T-helper 1 cell treated with Interleukin-12 subunit alpha and Interleukin-12 subunit beta and Interleukin-4 antibody, amounts not matched to agents 30 μg/mL and 1 μg/mL, for 36 hours (primary cell): Measurements from ENCODE around the gene TMCC2.

ENCODE experiments used
- H3K27ac Mint-ChIP-seq: one replicate; pipeline ENCODE4 v1.8.0; 2021; ENCODE audit warnings: mild to moderate bottlenecking, mixed read lengths
- H3K27me3 Mint-ChIP-seq: one replicate; pipeline ENCODE4 v1.8.0; 2021; ENCODE audit warnings: low read depth, mixed read lengths
- H3K36me3 Mint-ChIP-seq: one replicate; pipeline ENCODE4 v1.8.0; 2021; ENCODE audit warnings: low read depth, mixed read lengths
- H3K4me1 Mint-ChIP-seq: one replicate; pipeline ENCODE4 v1.8.0; 2021; ENCODE audit warnings: low read depth, mixed read lengths
- H3K4me3 Mint-ChIP-seq: one replicate; pipeline ENCODE4 v1.8.0; 2021; ENCODE audit warnings: mild to moderate bottlenecking, moderate library complexity, mixed read lengths
- H3K9me3 Mint-ChIP-seq: one replicate; pipeline ENCODE4 v1.8.0; 2021; ENCODE audit warnings: mixed read lengths

TMCC2 gene

DNA sequence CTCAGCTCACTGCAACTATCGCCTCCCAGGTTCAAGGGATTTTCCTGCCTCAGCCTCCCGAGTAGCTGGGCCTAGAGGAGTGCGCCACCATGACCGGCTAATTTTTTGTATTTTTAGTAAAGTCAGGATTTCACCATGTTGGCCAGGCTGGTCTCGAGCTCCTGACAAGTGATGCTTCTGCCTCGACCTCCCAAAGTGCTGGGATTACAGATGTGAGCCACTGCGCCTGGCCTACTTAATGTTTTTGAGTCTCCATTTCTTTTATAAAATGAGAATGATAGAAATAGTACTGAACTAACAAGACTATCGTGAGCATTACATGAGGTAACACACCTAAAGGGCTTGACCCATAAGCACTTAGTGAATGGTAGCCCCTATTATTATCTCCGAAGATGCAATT lies 72.4 kb downstream of the TMCC2 start:
- Mint-ChIP-seq H3K27me3 (no peaks in the 10 kb centered on the region), H3K4me1 (peaks cover 27% of the 10 kb centered on the region), H3K36me3 (peaks cover 20% of the 10 kb centered on the region), H3K4me3 (no peak overlapping the region), H3K9me3 (no peaks in the 10 kb centered on the region), H3K27ac (no peak overlapping the region)

DNA sequence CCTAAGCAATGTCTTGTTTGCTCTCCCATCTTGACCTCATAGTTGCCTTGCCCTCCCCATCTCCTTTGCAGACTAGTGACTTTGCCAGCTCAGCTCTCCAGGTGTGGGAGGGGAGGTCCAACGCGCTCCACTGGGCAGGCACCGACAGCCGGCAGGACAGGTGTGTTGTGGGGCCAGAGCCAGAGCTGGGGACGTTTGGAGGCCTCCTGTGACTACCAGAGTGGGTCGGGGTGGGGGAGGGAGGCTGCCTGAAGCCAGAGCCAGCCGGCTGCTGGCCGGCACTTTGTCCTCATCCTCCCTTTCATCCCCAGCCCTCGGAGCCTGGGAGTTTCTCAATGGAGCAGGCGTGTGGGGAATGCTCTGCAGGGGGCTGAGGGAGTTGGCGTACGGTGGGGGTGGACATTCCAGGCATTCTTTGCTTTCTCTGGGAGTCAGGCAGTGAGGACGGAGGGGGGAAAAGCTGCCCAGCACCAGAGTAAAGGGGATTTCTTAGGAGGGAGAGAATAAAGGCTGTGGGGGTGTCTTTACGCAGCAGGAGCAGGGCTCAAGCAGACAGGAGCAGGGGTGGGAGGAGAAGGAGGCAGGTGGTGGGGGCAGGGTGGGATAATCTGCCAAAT lies 73.6 kb downstream of the TMCC2 start:
- Mint-ChIP-seq H3K9me3 (no peaks in the 10 kb centered on the region), H3K4me1 (peaks cover 28% of the 10 kb centered on the region), H3K4me3 (no peak overlapping the region), H3K36me3 (peaks cover 30% of the 10 kb centered on the region), H3K27me3 (no peaks in the 10 kb centered on the region), H3K27ac (no peak overlapping the region)

DNA sequence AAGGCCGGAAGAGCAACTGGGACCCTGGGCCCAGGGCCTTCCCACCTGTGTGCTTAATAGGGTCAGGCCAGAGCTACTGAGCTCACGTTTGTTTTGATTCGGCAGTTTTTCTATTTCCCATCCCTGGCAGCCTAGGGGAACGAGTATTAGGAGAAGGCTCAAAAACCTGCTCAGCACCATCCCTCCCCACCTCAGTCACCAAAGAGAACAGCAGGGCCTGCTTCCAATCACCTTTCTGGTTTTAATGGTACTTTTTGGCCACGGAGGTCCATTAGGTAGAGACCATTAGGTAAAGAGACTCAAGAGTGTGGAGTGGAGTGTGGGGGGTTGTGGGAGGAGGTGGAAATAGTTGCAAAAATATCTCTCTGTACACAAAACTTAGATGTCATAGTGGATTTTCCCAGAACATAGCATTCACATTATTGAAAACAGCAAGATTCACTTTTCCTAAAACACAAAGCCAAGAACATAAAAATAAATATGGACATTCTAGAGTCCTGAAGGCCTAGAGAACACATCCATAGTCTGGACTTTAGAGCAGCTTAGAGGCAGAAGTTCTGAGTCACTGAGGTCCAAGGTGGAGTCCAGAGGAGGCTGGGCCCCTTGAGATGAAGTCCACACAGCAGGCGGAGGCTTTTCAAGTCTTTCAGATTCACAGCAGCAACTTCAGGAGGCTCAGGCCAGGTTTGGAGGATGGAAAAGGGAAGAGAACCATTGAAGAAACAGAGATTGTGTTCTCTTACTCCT lies 74.3 kb downstream of the TMCC2 start:
- H3K27me3 Mint-ChIP-seq, result no peaks in the 10 kb centered on the region
- H3K9me3 Mint-ChIP-seq, result no peaks in the 10 kb centered on the region
- peaks cover 36% of the 10 kb centered on the region for H3K36me3 Mint-ChIP-seq
- no peak overlapping the region for H3K4me3 Mint-ChIP-seq
- peaks cover 27% of the 10 kb centered on the region for H3K4me1 Mint-ChIP-seq
- H3K27ac Mint-ChIP-seq, result no peak overlapping the region

DNA sequence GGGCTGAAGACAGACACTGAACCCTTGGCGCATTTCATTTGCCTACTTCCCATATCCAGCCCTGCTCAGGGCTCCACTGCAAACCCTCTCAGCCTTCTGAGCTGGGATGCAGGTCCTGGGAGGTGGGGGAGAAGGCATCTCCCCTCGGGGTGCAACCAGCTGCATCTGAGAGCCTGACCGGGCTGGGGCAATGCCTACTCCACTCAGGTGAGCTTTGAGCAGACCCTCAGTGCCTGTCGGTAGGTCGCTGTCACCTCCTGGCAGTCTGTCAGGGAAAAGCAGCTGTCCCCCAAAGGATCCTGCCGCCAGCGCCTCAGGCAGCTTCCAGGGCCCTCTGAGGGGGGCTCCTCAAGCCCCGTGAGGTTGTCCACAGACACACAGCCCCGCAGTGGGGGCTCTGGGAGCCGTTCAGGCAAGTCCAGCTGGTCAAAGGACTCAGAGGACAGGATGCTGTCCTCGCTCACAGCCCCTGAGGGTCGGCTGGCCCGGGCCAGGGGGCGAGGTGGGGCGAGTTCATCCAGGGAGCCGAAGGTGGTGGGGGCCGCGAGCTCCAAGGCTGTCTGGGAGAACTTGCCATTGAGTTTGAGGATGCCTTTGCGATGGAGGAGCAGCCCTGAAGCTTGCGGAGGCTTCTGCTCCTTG lies 75.6 kb downstream of the TMCC2 start:
- Mint-ChIP-seq H3K36me3 (peaks cover 50% of the 10 kb centered on the region), H3K27ac (no peak overlapping the region), H3K4me3 (no peak overlapping the region), H3K4me1 (peaks cover 22% of the 10 kb centered on the region), H3K27me3 (no peaks in the 10 kb centered on the region), H3K9me3 (no peaks in the 10 kb centered on the region)

DNA sequence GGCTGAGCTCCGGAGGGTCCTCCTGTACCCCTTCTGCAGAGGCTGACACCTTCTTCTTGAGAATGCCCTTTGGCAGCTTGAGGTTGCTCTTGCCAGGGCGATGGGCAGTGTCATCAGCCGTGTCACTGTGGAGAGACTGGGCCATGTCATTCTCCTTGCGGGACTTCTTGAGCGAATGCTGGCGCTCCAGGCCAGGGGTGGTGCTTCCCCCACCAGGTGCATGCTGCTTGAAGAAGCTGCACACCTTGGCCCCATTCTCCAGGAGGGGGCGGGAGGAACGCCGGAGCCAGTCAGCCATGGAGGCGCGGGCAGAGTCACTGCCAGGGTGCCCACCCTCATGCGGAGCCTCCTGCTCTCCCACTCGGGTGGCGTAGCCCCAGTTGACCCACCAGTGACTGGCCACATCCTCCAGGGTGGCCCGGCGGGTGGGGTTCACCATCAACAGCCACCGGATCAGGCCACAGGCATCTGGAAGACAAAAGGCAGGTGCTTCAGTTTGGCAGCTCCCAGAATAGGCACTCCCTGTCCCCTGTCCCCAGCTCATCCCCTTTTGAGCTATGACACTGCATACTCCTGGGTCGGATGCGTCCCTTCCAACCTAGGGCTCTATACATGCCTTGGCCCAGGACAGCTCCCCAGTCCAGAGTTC lies 76.4 kb downstream of the TMCC2 start:
- H3K4me1 Mint-ChIP-seq, result peaks cover 24% of the 10 kb centered on the region

DNA sequence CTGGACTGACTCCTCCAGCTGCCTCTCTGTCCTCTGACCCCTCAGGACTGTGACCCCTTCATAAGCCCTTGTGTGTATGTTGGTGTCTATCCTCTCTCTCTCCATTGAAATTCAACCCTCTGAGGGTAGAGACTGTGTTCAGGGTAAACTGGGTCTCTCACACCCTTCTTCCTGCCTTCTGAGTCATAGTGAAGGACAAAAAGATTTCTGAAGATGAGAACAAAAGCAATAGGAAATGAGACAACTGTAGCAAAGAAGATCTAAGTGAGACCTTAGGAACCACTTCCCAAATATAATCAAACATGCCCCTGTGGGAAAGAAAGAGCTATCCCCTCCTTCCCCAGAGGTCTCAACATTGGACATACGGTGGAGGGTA lies 76.9 kb downstream of the TMCC2 start:
- peaks cover 56% of the 10 kb centered on the region for H3K36me3 Mint-ChIP-seq
- no peaks in the 10 kb centered on the region for H3K9me3 Mint-ChIP-seq
- H3K27me3 Mint-ChIP-seq, result no peaks in the 10 kb centered on the region
- H3K4me1 Mint-ChIP-seq, result peaks cover 24% of the 10 kb centered on the region
- peak overlapping the region; percentile 41 for H3K27ac Mint-ChIP-seq
- peak overlapping the region; percentile 14 for H3K4me3 Mint-ChIP-seq

More for the DNA sequence above, 76.4 kb downstream of the TMCC2 start:
- Mint-ChIP-seq H3K27ac (peak overlapping the region; percentile 41), H3K27me3 (no peaks in the 10 kb centered on the region), H3K4me3 (no peak overlapping the region), H3K36me3 (peaks cover 54% of the 10 kb centered on the region), H3K9me3 (no peaks in the 10 kb centered on the region)

DNA sequence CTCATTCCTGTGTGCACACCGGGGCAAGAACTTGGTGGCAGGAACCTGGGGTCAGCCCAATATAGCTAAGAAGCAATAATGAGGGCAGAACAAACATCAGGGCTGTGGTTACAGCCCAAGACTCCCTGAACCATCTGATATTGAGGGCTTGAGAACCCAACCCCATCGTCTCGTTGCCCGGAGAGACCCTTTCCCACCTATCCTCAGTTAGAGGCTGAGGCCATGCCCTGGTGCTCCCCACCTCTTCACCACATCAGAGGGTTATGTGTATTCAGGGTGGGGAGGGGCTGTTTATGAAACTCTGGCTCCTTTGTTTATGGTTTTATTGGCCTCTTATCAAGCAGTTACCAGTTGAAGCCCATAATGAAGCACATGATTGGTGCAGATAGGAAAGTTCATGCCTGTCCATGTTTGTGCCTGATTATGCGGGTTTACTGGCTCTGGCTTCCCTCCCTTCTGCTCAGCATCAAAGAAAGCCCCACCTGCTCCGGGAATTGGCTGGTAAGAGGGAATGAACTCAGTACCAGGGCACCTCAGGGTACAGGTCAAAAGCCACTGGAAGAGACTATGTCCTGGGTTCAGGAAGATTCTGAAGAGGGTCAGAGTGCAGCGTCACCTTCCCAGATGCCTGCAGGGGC lies 79.3 kb downstream of the TMCC2 start:
- Mint-ChIP-seq H3K4me1 (peaks cover 44% of the 10 kb centered on the region), H3K9me3 (no peaks in the 10 kb centered on the region), H3K4me3 (no peak overlapping the region), H3K36me3 (peaks cover 69% of the 10 kb centered on the region), H3K27ac (no peak overlapping the region), H3K27me3 (no peaks in the 10 kb centered on the region)

DNA sequence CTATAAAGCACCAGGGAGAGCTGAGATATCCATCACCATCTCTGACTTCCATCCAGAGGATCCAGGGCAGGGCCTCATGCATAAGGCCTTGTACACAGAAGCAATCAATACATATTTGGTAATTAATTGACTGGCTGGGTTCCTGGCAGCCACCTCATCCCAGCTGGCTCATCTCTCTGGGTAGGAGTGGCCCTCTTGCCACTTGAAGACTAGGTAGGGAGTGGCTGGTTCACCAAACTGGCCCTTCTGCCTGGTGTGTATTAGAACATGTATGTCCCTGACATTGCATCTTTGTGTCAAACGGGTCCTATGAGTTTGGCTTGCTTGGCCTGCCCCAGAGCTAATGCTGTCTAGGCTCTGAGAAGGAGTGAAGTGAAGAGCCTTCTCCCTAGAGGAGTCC lies 82.0 kb downstream of the TMCC2 start:
- Mint-ChIP-seq H3K4me1 (peaks cover 60% of the 10 kb centered on the region), H3K4me3 (no peak overlapping the region), H3K27me3 (no peaks in the 10 kb centered on the region), H3K36me3 (peaks cover 69% of the 10 kb centered on the region), H3K27ac (no peak overlapping the region), H3K9me3 (no peaks in the 10 kb centered on the region)

DNA sequence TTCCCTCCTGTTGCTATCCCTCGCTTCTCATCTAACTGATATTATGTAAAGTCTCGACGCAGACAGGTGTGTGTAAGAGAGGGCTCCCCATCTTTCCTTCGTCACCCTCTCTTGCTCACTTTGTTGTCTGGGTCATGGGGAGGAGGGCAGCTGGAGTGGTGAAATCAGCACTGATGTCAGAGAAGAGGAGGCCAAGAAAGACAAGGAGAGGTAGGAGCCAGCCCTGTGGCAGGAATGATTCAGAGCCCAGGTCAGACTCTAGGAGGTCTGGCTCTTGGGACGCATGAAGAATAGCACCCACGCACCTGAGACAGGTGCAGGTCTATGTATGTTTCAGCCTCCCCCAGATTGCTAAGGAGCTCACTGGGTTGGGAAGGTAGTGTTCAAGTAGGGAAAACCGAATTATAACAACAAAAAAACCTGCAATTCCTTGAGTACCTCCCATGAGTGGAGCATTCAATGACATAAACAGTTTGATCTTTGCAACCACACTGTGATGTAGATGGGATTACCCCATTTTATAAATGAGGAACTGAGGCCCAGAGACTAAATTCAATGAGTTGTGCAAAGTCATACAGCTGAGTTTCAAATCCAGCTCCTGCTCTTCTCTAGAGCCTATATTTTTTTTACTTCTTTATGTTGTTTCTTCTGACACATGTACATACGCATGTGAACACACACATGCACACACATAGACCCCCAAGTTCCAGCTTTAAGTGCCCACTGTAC lies 83.4 kb downstream of the TMCC2 start:
- peaks cover 60% of the 10 kb centered on the region for H3K4me1 Mint-ChIP-seq
- peaks cover 56% of the 10 kb centered on the region for H3K36me3 Mint-ChIP-seq
- no peaks in the 10 kb centered on the region for H3K27me3 Mint-ChIP-seq
- H3K27ac Mint-ChIP-seq, result peak overlapping the region; percentile 55
- H3K9me3 Mint-ChIP-seq, result no peaks in the 10 kb centered on the region
- H3K4me3 Mint-ChIP-seq, result no peak overlapping the region

DNA sequence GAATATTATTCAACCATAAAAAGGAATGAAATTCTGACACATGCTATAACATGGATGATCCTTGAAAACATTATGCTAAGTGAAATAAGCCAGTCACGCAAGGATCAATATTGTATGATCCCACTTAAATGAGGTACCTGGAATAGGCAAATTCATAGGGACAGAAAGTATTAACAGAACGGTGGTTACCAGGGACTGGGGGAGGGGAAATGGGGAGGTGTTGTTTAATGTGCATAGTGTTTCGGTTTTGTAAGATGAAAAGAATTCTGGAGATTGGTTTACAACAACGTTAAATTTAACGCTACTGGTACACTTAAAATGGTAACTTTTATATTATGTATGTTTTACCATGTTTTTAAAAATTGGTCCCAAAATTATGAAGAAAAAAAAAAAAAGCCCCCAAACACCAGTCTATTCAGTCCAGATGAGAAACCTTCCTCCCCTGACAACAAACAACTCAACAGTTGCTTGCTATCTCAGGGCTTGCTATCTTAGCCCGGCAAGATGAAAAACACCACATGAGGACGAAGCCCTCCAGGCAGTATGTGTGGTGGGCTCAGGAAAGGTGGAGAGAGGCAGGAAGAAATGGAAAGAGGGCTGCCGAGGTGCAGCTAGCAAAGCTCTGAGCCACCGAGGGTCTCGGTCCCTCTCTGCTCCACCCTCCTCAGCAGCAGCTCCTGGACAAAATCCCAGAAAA lies 85.3 kb downstream of the TMCC2 start:
- peaks cover 76% of the 10 kb centered on the region for H3K4me1 Mint-ChIP-seq

DNA sequence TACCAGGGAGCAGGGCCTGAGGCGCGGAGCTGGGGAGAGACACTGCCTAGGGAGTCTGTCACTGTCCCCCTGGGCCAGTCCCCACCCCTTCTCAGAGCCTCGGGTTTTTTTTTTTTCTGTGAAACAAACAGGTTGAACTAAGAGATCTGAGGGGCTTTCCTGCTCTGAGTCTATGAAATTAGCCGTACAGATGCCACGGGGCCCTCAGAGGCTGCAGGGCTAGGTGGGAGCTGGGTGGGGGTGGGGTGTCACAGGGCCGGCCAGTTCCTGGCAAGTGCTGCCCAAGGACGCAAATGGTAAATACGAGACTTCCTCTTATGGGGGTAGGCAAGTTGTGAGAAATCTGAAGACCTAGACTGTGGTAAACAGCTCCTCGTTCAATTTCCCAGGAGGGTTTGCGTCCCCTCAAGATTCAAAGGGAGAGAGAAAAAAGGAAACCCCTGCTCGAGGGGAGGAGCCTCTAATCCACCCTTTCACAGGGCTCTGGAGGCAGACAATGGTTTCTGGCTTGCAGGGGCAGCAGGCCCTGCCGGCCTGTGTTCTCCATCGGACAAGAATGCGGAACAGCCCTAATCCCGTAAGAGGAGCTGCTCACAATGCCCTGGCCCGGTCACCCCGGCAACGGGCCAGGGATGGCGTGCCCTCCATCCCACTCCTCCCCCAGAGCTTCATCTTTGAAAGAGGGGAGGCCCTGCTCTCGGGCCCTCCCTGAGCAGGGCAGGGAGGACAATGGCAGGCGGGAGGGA lies 86.0 kb downstream of the TMCC2 start:
- peaks cover 82% of the 10 kb centered on the region for H3K4me1 Mint-ChIP-seq
- H3K9me3 Mint-ChIP-seq, result no peaks in the 10 kb centered on the region
- peaks cover 35% of the 10 kb centered on the region for H3K36me3 Mint-ChIP-seq
- H3K27me3 Mint-ChIP-seq, result no peaks in the 10 kb centered on the region
- H3K27ac Mint-ChIP-seq, result peak overlapping the region; percentile 95
- H3K4me3 Mint-ChIP-seq, result peak overlapping the region; percentile 87

More for the DNA sequence above, 85.3 kb downstream of the TMCC2 start:
- peak overlapping the region; percentile 95 for H3K27ac Mint-ChIP-seq
- peaks cover 42% of the 10 kb centered on the region for H3K36me3 Mint-ChIP-seq
- H3K9me3 Mint-ChIP-seq, result no peaks in the 10 kb centered on the region
- H3K4me3 Mint-ChIP-seq, result peak overlapping the region; percentile 87
- H3K27me3 Mint-ChIP-seq, result no peaks in the 10 kb centered on the region

DNA sequence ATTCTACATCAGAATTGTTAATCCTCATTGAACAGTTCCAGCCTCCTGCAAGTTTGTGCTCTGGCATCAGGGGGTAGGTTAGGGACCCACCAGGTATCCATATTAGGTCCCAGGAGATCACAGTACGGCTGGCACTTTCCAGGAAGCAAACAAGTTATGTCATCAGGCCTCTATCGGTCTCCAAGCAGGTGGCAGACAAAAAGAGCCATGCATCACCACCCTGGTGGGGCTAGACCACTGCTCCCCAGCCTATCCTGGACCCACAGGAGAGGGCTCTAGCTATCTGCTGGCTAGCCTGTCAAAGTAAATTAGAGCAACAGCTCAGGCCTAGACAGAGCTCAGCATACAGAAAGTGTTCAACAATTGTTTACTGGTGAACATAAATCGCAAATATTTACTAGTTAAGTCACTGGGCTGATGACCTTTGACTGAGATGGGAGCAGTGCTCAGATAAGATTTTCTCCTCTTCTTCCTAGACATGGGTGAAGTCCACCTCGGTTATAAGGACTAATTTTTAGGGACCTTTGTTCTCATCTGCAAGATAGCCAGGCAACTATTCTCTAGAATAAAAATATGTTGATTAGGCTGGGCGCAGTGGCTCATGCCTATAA lies 87.4 kb downstream of the TMCC2 start:
- Mint-ChIP-seq H3K4me1 (peaks cover 88% of the 10 kb centered on the region), H3K36me3 (peaks cover 36% of the 10 kb centered on the region), H3K4me3 (peak overlapping the region; percentile 87), H3K9me3 (no peaks in the 10 kb centered on the region), H3K27me3 (no peaks in the 10 kb centered on the region), H3K27ac (peak overlapping the region; percentile 95)
